ENCODE measurements around the gene KANSL1. TPM values are rescaled to one million over a fixed set of nuclear protein-coding genes. Genes with fewer than 3 reads are reported as not detected.
"Not testable (repeated sequence)": the region's sequence is repeated elsewhere in the genome, so short reads cannot be mapped to it uniquely, and the experiment has no call there.

KANSL1 gene
- polyA plus RNA-seq, 3 donors, result 84.5 to 90.4 (median 85.7) TPM

GRCh38 chr17:46020998-46021397, 172.2 kb downstream of the KANSL1 start:
- peak in 1 of 11 donors; percentile 21 for DNase-seq (ENCODE audit: extremely low read depth in 1 of 11, low read depth in 9 of 11, low spot score in 4 of 11)

GRCh38 chr17:46020023-46020761, 173.0 kb downstream of the KANSL1 start:
- DNase-seq (ENCODE audit: extremely low read depth in 1 of 11, low read depth in 9 of 11, low spot score in 4 of 11), result no peak

DNA sequence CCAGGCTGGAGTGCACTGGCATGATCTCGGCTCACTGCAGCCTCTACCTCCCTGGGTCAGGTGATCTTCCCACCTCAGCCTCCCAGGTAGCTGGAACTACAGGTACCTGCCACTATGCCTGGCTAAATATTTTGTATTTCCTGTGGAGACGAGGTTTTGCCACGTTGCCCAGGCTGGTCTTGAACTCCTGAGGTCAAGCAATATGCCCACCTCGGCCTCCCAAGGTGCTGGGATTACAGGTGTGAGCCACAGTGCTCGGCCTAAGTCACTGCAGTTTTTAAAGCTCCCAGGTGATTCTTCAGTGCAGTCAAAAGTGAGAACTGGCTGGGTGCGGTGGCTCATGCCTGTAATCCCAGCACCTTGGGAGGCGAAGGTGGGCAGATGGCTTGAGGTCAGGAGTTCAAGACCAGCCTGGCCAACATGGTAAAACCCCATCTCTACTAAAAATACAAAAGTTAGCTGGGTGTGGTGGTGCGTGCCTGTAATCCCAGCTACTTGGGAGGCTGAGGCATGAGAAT, 173.8 kb downstream of the KANSL1 start:
- DNase-seq (ENCODE audit: extremely low read depth in 1 of 11, low read depth in 9 of 11, low spot score in 4 of 11), result not testable (repeated sequence)

- DNase-seq (ENCODE audit: extremely low read depth in 1 of 11, low read depth in 9 of 11, low spot score in 4 of 11), result no peak
These were observed 179.6 kb downstream of the KANSL1 start for GRCh38 chr17:46013502-46014165.

DNA sequence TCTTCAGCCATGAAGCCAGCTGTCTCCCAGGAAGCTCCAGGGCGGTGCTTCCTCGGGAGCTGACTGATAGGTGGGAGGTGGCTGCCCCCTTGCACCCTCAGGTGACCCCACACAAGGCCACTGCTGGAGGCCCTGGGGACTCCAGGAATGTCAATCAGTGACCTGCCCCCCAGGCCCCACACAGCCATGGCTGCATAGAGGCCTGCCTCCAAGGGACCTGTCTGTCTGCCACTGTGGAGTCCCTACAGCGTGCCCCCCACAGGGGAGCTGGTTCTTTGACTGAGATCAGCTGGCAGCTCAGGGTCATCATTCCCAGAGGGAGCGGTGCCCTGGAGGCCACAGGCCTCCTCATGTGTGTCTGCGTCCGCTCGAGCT, 180.1 kb downstream of the KANSL1 start:
- no peak for DNase-seq (ENCODE audit: extremely low read depth in 1 of 11, low read depth in 9 of 11, low spot score in 4 of 11)

GRCh38 chr17:46012506-46013079, 180.6 kb downstream of the KANSL1 start:
- no peak for DNase-seq (ENCODE audit: extremely low read depth in 1 of 11, low read depth in 9 of 11, low spot score in 4 of 11)

GRCh38 chr17:46011711-46012505, 181.3 kb downstream of the KANSL1 start:
- DNase-seq (ENCODE audit: extremely low read depth in 1 of 11, low read depth in 9 of 11, low spot score in 4 of 11), result no peak

GRCh38 chr17:46010597-46011186, 182.5 kb downstream of the KANSL1 start:
- DNase-seq (ENCODE audit: extremely low read depth in 1 of 11, low read depth in 9 of 11, low spot score in 4 of 11), result no peak

DNA sequence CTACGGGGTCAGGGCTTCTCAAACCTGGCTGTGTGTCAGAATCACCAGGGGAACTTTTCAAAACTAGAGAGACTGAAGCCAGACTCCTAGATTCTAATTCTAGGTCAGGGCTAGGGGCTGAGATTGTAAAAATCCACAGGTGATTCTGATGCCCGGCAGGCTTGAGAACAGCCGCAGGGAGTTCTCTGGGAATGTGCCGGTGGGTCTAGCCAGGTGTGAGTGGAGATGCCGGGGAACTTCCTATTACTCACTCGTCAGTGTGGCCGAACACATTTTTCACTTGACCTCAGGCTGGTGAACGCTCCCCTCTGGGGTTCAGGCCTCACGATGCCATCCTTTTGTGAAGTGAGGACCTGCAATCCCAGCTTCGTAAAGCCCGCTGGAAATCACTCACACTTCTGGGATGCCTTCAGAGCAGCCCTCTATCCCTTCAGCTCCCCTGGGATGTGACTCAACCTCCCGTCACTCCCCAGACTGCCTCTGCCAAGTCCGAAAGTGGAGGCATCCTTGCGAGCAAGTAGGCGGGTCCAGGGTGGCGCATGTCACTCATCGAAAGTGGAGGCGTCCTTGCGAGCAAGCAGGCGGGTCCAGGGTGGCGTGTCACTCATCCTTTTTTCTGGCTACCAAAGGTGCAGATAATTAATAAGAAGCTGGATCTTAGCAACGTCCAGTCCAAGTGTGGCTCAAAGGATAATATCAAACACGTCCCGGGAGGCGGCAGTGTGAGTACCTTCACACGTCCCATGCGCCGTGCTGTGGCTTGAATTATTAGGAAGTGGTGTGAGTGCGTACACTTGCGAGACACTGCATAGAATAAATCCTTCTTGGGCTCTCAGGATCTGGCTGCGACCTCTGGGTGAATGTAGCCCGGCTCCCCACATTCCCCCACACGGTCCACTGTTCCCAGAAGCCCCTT, 183.3 kb downstream of the KANSL1 start:
- no peak for DNase-seq (ENCODE audit: extremely low read depth in 1 of 11, low read depth in 9 of 11, low spot score in 4 of 11)

GRCh38 chr17:46008591-46008990, 184.6 kb downstream of the KANSL1 start:
- no peak for DNase-seq (ENCODE audit: extremely low read depth in 1 of 11, low read depth in 9 of 11, low spot score in 4 of 11)

GRCh38 chr17:46007461-46007965, 185.7 kb downstream of the KANSL1 start:
- DNase-seq (ENCODE audit: extremely low read depth in 1 of 11, low read depth in 9 of 11, low spot score in 4 of 11), result no peak

GRCh38 chr17:46006082-46006481, 187.1 kb downstream of the KANSL1 start:
- not testable (repeated sequence) for DNase-seq (ENCODE audit: extremely low read depth in 1 of 11, low read depth in 9 of 11, low spot score in 4 of 11)

DNA sequence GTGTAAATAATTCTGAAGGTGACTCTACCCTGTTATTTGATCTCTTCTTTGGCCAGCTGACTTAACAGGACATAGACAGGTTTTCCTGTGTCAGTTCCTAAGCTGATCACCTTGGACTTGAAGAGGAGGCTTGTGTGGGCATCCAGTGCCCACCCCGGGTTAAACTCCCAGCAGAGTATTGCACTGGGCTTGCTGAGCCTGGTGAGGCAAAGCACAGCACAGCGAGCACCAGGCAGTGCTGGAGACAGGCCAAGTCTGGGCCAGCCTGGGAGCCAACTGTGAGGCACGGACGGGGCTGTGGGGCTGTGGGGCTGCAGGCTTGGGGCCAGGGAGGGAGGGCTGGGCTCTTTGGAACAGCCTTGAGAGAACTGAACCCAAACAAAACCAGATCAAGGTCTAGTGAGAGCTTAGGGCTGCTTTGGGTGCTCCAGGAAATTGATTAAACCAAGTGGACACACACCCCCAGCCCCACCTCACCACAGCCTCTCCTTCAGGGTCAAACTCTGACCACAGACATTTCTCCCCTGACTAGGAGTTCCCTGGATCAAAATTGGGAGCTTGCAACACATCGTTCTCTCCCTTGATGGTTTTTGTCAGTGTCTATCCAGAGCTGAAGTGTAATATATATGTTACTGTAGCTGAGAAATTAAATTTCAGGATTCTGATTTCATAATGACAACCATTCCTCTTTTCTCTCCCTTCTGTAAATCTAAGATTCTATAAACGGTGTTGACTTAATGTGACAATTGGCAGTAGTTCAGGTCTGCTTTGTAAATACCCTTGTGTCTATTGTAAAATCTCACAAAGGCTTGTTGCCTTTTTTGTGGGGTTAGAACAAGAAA, 189.1 kb downstream of the KANSL1 start:
- no peak for DNase-seq (ENCODE audit: extremely low read depth in 1 of 11, low read depth in 9 of 11, low spot score in 4 of 11)

GRCh38 chr17:46002973-46003316, 190.3 kb downstream of the KANSL1 start:
- no peak for DNase-seq (ENCODE audit: extremely low read depth in 1 of 11, low read depth in 9 of 11, low spot score in 4 of 11)

DNA sequence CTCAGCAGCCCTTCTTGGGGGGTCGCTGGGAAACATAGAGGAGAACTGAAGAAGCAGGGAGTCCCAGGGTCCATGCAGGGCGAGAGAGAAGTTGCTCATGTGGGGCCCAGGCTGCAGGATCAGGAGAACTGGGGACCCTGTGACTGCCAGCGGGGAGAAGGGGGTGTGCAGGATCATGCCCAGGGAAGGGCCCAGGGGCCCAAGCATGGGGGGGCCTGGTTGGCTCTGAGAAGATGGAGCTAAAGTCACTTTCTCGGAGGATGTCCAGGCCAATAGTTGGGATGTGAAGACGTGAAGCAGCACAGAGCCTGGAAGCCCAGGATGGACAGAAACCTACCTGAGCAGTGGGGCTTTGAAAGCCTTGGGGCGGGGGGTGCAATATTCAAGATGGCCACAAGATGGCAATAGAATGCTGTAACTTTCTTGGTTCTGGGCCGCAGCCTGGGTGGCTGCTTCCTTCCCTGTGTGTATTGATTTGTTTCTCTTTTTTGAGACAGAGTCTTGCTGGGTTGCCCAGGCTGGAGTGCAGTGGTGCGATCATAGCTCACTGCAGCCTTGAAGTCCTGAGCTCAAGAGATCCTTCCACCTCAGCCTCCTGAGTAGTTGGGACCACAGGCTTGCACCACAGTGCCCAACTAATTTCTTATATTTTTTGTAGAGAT, 190.8 kb downstream of the KANSL1 start:
- peak; percentile 29 to 63 (median 49) for DNase-seq (ENCODE audit: extremely low read depth in 1 of 11, low read depth in 9 of 11, low spot score in 4 of 11)
